Heart right ventricle (tissue), 16 donors: Measurements from ENCODE around the gene DNAH10. TPM values are rescaled to one million over a fixed set of nuclear protein-coding genes. Genes with fewer than 3 reads are reported as not detected.
"Not testable (repeated sequence)": the region's sequence is repeated elsewhere in the genome, so short reads cannot be mapped to it uniquely, and the experiment has no call there.

Experiments used
- ATAC-seq, 8 donors: fragments of 200-7000 bp; cut with Tn5 transposase; one replicate each; pipeline ENCODE4 v1.9.1; 2020; ENCODE audit warnings: mild to moderate bottlenecking in 8 of 8, moderate library complexity in 8 of 8, moderate number of reproducible peaks in 1 of 8
- DNase-seq, 2 donors: peaks; one replicate each; pipeline ENCODE4 v3.0.0-alpha.2; 2020
- H3K27ac ChIP-seq, 10 donors: fragments of 200-600 bp; sonication (generic) in 2 of 10; one replicate each; pipeline versions ENCODE4 v1.5.0 to v1.8.0; 2020 to 2022; ENCODE audit warnings: mild to moderate bottlenecking in 3 of 10
- H3K27me3 ChIP-seq, 7 donors: fragments of 200-600 bp; one replicate each; pipeline ENCODE4 v1.8.0; 2021 to 2022; ENCODE audit warnings: mild to moderate bottlenecking in 2 of 7
- H3K36me3 ChIP-seq, 9 donors: fragments of 200-600 bp; sonication (generic) in 1 of 9; one replicate each; pipeline versions ENCODE4 v1.5.0 to v1.8.0; 2020 to 2022; ENCODE audit warnings: mild to moderate bottlenecking in 2 of 9
- H3K4me1 ChIP-seq, 9 donors: fragments of 200-600 bp; sonication (generic) in 1 of 9; one replicate each; pipeline versions ENCODE4 v1.5.0 to v1.8.0; 2020 to 2022; ENCODE audit warnings: mild to moderate bottlenecking in 4 of 9
- H3K4me3 ChIP-seq, 10 donors: fragments of 200-600 bp; sonication (generic) in 2 of 10; one replicate each; pipeline versions ENCODE4 v1.5.0 to v1.8.0; 2020 to 2022; ENCODE audit warnings: mild to moderate bottlenecking in 7 of 10, moderate library complexity in 2 of 10
- H3K9me3 ChIP-seq, 11 donors: fragments of 200-600 bp in 10 of 11; sonication (generic) in 2 of 11; one replicate each; pipeline versions ENCODE4 v1.5.0 to v1.8.0; 2013 to 2022; ENCODE audit warnings: mild to moderate bottlenecking in 2 of 11, control low read depth in 1 of 11, moderate library complexity in 1 of 11
- WGBS, 2 donors: extraction: QIAGEN DNeasy Blood & Tissue Kit; methylation state at CpG; one replicate each; pipeline ENCODE4 v1.1.7; 2013; ENCODE audit warnings: inconsistent platforms in 1 of 2; 5-methylcytosine and 5-hydroxymethylcytosine counted together
- intact Hi-C, 10 donors: fragments of 100-400 bp; cut with DNase I; formaldehyde crosslinking; loops; one replicate each; pipeline versions ENCODE4 v1.11.1 to v1.14.2; 2022
- polyA plus RNA-seq, 2 donors: library from polyadenylated mRNA; stranded (reverse); fragments of 200-250 nt; gene quantifications; one replicate each; pipeline ENCODE4 v1.2.3, GENCODE V29; 2013
- total RNA-seq, 10 donors: library from RNA; stranded (reverse); fragmentation: NEBNext Ultra II Directional in 3 of 10; extraction: Animal tissue kit (Norgen Biotek cat#: 25700) in 3 of 10; gene quantifications; one replicate each; pipeline versions ENCODE4 v1.2.1 to v1.2.4, GENCODE V29; 2021 to 2023
- TF ChIP-seq, protein P1 (sequence below), 9 donors: fragments of 200-600 bp; sonication (generic) in 2 of 9; IDR thresholded peaks; one replicate each; pipeline versions ENCODE4 v1.5.0 to v1.8.0; 2021 to 2022; ENCODE audit warnings: antibody characterized with exemption in 9 of 9, mild to moderate bottlenecking in 5 of 9, moderate library complexity in 1 of 9
- donor health status: Arrhythmogenic right ventricular cardiomyopathy.
- donor health status: ischemic (EF 13 %, LVEDD 7.1; RV severe dilation, severe dysfunction).
- donor health status: healthy with polysubstance abuse.
- donor health status: DM: no; HTN: yes; CAD: no.
- donor health status: DM: no; HTN: no; CAD: no.
- donor health status: ischemic (EF 25% LVEDD 6.9; RV normal size, moderate dysfunction).
- donor health status: ischemic (EF 25% LVEDD 5.7; RV mildly dilated, moderate dysfunction).
- donor health status: healthy.
- donor health status: DM: yes; HTN: yes; CAD: no.
- donor health status: Ischemic cardiomyopathy.
- donor health status: ischemic (EF 35%, LVEDD 5.7; RV mildly dilated, moderate dysfunction).
- donor health status: nonischemic (EF 11% LVEDD 7.7; RV severe dilation, severe dysfunction).
- donor health status: DM: yes; HTN: yes; CAD: no.
- donor health status: PGD.
- donor health status: ischemic (EF 29% LVEDD 5.4; RV normal size, mild dysfunction).
- donor health status: nonischemic (EF 23%, LVEDD 6.1; RV moderate dilation, normal function).

Gene DNAH10
- total and polyA plus RNA-seq, 12 donors, result 0.05 to 0.60 (median 0.09) TPM; not detected in 3

DNA sequence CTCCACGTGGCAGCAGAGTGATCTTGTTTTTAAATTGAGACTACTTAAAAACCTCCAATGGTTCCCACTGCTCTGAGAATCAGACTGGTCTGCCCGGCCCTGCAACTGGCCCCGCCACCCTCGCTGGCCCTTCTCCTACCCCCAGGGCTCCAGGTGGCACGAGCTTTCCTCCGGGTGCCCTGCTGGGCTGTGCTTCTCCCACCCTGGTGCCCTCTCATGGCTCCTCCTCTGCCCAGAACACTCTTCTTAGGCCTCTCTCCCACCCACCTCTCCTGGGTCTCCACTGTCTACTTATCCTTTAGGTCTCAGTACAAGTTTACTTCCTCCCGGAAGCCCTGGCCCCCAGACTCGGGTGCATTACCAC, 184.0 kb downstream of the DNAH10 start:
- Histone ChIP-seq H3K27me3 (no peaks in the 10 kb centered on the region), H3K4me3 (no peak overlapping the region), H3K4me1 (peaks cover 7 to 61% (median 38%) of the 10 kb centered on the region in 9 donors), H3K36me3 (peaks cover 0 to 51% (median 26%) of the 10 kb centered on the region in 9 donors), H3K9me3 (peaks cover 0 to 12% (median 0%) of the 10 kb centered on the region in 11 donors), H3K27ac (peak overlapping the region in 2 of 10 donors; percentile 12 to 28)
- TF ChIP-seq, protein P1, sequence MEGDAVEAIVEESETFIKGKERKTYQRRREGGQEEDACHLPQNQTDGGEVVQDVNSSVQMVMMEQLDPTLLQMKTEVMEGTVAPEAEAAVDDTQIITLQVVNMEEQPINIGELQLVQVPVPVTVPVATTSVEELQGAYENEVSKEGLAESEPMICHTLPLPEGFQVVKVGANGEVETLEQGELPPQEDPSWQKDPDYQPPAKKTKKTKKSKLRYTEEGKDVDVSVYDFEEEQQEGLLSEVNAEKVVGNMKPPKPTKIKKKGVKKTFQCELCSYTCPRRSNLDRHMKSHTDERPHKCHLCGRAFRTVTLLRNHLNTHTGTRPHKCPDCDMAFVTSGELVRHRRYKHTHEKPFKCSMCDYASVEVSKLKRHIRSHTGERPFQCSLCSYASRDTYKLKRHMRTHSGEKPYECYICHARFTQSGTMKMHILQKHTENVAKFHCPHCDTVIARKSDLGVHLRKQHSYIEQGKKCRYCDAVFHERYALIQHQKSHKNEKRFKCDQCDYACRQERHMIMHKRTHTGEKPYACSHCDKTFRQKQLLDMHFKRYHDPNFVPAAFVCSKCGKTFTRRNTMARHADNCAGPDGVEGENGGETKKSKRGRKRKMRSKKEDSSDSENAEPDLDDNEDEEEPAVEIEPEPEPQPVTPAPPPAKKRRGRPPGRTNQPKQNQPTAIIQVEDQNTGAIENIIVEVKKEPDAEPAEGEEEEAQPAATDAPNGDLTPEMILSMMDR (IDR thresholded peaks at IDR 0.05), result no peak
- ATAC-seq (peak in 6 of 8 donors; percentile 6 to 37 (median 18)), DNase-seq (no peak)
- 74 to 84% methylated on average over 8 of the region's 8 CpGs for WGBS, 2 donors
- intact Hi-C loops, result no loop called here

DNA sequence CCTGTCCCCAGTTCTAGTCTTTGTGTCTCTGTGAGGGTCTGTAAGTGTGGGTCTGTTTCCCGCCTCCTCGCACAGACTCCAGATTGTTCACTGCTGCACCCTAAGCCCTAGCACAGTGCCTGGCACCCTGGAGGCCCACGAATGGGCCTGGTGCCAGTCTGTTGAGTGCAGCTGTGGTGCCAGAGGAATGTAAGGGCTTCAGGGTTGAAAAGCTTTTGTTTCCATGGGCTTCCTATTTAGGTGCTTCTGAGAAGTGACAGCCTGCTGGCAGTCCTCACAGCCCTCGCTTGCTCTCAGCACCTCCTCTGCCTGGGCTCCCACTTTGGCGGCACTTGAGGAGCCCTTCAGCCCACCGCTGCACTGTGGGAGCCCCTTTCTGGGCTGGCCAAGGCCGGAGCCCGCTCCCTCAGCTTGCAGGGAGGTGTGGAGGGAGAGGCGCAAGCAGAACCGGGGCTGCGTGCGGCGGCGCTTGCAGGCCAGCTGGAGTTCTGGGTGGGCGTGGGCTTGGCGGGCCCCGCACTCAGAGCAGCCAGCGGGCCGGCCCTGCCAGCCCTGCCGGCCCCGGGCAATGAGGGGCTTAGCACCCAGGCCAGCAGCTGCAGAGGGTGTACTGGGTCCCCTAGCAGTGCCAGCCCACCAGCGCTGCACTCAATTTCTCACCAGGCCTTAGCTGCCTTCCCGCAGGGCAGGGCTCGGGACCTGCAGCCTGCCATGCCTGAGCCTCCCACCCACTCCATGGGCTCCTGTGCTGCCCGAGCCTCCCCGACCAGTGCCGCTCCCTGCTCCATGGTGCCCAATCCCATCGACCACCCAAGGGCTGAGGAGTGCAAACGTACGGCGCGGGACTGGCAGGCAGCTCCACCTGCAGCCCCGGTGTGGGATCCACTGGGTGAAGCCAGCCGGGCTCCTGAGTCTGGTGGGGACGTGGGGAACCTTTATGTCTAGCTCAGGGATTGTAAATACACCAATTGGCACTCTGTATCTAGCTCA, 184.7 kb downstream of the DNAH10 start:
- H3K9me3 ChIP-seq, H3K27me3 ChIP-seq, intact Hi-C loops, H3K4me3 ChIP-seq: not testable (repeated sequence)
- H3K4me1 ChIP-seq, result peaks cover 10 to 65% (median 45%) of the 10 kb centered on the region in 9 donors
- WGBS, 2 donors, result 82% methylated on average over 26 to 34 of the region's 35 CpGs
- H3K27ac ChIP-seq, result peak overlapping the region in 3 of 10 donors; percentile 12 to 48 (median 28)
- peaks cover 0 to 44% (median 20%) of the 10 kb centered on the region in 9 donors for H3K36me3 ChIP-seq
- DNase-seq (peak; percentile 30 to 41), ATAC-seq (peak in 7 of 8 donors; percentile 44 to 85 (median 73))

DNA sequence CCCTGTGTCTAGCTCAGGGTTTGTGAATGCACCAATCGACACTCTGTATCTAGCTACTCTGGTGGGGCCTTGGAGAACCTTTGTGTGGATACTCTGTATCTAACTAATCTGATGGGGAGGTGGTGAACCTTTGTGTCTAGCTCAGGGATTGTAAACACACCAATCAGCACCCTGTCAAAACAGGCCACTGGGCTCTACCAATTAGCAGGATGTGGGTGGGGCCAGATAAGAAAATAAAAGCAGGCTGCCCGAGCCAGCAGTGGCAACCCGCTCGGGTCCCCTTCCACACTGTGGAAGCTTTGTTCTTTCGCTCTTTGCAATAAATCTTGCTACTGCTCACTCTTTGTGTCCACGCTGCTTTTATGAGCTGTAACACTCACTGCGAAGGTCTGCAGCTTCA, 185.4 kb downstream of the DNAH10 start:
- peaks cover 0 to 37% (median 13%) of the 10 kb centered on the region in 9 donors for H3K36me3 ChIP-seq
- peaks cover 14 to 68% (median 52%) of the 10 kb centered on the region in 9 donors for H3K4me1 ChIP-seq
- H3K27ac ChIP-seq, intact Hi-C loops, H3K9me3 ChIP-seq, DNase-seq, H3K27me3 ChIP-seq, ATAC-seq, H3K4me3 ChIP-seq: not testable (repeated sequence)
- 83 to 90% methylated on average over 6 of the region's 7 CpGs for WGBS, 2 donors

DNA sequence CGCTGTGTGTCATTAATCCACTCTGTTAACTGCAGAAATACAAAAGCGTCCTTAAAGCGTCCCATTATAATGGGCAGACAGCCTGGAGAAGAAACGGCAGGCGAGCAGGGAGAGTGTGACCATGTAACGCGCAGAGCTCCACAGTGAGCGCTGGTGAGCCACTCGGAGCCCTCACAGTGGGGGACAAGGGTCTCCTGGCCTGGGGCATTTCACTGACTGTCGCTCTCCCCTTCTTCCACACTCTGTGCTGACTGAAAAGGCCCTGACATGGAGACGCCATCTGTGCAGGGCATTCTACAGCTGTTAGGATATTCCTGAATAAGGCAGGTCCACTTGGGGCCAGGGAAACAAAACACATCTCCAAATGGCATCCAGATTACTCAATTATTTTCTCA, 186.3 kb downstream of the DNAH10 start:
- Histone ChIP-seq H3K4me1 (peaks cover 14 to 74% (median 60%) of the 10 kb centered on the region in 9 donors), H3K36me3 (peaks cover 0 to 28% (median 7%) of the 10 kb centered on the region in 9 donors), H3K9me3 (no peaks in the 10 kb centered on the region), H3K27ac (peak overlapping the region in 1 of 10 donors; percentile 30), H3K4me3 (no peak overlapping the region), H3K27me3 (no peaks in the 10 kb centered on the region)
- WGBS, 2 donors, result 93 to 95% methylated on average over 11 of the region's 11 CpGs
- TF ChIP-seq, protein P1 (IDR thresholded peaks at IDR 0.05), result no peak
- ATAC-seq (no peak), DNase-seq (no peak)
- intact Hi-C loops, result no loop called here

DNA sequence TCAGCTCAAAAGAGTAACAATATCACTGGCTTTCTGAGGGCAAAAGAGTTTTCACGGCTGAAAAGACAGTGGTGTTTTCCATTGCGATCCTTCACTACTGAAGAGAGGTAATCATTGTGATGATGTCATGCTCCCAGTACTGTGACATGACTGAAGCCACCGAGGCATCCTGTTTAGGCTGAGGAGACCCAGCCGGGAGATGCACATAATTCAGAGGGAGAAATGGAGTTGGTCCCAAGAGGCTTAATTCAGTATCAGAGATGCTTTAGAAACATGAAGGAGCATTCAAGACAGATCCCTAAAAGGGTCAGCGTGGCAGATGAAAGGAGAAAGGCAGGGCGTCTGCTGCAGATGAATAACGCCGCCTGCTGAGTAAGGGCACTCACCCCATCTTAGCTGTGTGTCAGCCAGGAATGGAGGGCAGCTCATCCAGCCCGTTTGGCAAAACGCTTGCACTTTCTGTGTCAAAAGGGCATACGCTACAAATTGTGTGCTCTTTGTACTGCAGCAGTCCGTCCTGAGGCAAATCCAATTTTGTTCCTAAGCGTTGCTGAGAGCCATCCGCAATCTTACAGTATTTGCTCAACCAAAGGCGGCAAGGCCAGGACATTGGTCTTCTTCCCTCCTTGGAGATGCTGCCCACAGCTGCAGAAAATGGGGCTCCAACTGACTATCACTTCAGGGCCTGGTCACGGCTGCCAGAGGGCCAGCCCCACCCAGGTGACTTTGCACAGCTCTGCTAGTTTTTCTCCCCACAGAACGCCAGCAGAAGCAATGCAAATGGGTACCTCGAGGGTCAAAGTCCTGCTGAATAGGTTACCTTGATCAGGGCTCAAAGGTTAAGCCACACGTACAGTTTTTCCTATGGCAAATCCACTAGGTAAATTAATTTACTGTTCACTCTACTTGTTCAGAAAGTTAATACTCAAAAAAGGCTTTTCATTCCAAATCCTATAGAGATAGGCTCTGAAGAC, 187.0 kb downstream of the DNAH10 start:
- H3K4me1 ChIP-seq, result peaks cover 16 to 79% (median 61%) of the 10 kb centered on the region in 9 donors
- WGBS, 2 donors, result 80 to 92% methylated on average over 19 of the region's 19 CpGs
- H3K36me3 ChIP-seq, result peaks cover 0 to 22% (median 7%) of the 10 kb centered on the region in 9 donors
- intact Hi-C loops, result no loop called here
- DNase-seq (no peak), ATAC-seq (peak in 1 of 8 donors; percentile 43)
- H3K27ac ChIP-seq, result peak overlapping the region in 2 of 10 donors; percentile 27 to 30
- TF ChIP-seq, protein P1 (IDR thresholded peaks at IDR 0.05), result no peak
- no peak overlapping the region for H3K4me3 ChIP-seq
- no peaks in the 10 kb centered on the region for H3K9me3 ChIP-seq
- H3K27me3 ChIP-seq, result no peaks in the 10 kb centered on the region
